ENCODE results near the gene ITSN1. TPM values are rescaled to one million over a fixed set of nuclear protein-coding genes. Genes with fewer than 3 reads are reported as not detected.

ITSN1 gene
- total RNA-seq, 1 experiment from 2014 or later = 88.5 TPM

DNA sequence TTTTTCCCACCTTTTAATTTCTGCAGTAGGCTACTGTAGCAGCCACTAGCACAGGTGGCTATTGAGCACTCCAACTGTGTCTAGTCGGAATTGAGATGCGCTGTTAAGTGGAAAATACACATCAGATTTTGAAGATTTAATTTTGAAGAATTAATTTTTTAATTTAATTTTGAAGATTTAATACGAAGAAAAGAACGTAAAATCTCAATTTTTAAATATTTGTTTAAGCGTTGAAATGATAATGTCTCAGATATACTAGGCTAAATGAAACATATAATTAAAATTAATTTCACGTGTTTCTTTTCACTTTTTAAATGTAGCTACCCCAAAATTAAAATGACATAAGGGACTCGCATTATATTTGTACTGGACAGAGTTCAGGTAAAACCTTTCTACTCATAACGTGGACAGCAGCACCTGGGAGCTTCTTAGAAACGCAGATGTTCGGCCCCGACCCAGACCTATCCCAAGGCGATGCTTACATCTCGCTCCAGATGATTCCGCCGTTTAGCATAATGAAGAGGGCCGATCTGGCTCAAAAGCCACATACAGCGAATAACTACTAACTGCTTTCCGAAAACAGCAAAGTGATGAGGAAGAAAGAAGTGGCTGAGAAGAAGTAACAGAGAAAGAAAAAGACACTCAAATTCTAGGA is 1.5 kb upstream of the ITSN1 start:
- peak overlapping the region; percentile 75 for H3K4me3 Mint-ChIP-seq (ENCODE audit: unreplicated experiment)
- H3K27me3 Mint-ChIP-seq (ENCODE audit: insufficient read depth, unreplicated experiment) = no peaks in the 10 kb centered on the region
- H3K4me1 Mint-ChIP-seq (ENCODE audit: low read depth, unreplicated experiment) = peaks cover 12% of the 10 kb centered on the region
- POLR2A ChIA-PET = no interaction called here
- Histone ChIP-seq H3K9me3 (no peaks in the 10 kb centered on the region), H3K4me1 (peaks cover 11% of the 10 kb centered on the region), H3K4me3 (ENCODE audit: low read depth, low read length) (peak overlapping the region; percentile 68), H3K36me3 (ENCODE audit: control insufficient read depth, insufficient read depth, low read length) (no peaks in the 10 kb centered on the region), H3K27me3 (replicated peaks; ENCODE audit: control insufficient read depth, insufficient read depth, low read length) (no peaks in the 10 kb centered on the region)
- TF ChIP-seq, protein P1, sequence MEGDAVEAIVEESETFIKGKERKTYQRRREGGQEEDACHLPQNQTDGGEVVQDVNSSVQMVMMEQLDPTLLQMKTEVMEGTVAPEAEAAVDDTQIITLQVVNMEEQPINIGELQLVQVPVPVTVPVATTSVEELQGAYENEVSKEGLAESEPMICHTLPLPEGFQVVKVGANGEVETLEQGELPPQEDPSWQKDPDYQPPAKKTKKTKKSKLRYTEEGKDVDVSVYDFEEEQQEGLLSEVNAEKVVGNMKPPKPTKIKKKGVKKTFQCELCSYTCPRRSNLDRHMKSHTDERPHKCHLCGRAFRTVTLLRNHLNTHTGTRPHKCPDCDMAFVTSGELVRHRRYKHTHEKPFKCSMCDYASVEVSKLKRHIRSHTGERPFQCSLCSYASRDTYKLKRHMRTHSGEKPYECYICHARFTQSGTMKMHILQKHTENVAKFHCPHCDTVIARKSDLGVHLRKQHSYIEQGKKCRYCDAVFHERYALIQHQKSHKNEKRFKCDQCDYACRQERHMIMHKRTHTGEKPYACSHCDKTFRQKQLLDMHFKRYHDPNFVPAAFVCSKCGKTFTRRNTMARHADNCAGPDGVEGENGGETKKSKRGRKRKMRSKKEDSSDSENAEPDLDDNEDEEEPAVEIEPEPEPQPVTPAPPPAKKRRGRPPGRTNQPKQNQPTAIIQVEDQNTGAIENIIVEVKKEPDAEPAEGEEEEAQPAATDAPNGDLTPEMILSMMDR (IDR thresholded peaks at IDR 0.05; ENCODE audit: insufficient read depth in 1 of 2, low read depth in 1 of 2, low read length in 1 of 2, severe bottlenecking in 1 of 2, unreplicated experiment in 1 of 2) = no peak
- H3K36me3 Mint-ChIP-seq (ENCODE audit: insufficient read depth, unreplicated experiment) = peaks cover 25% of the 10 kb centered on the region
- CTCF ChIA-PET = interaction anchor here (0.5 kb wide), 1 partner anchor 233 kb away, joined by 3 read pairs; no protein-coding TSS in a partner anchor
- no peaks in the 10 kb centered on the region for H3K9me3 Mint-ChIP-seq (ENCODE audit: unreplicated experiment)
- intact Hi-C loops (cut with micrococcal nuclease; ENCODE audit: unreplicated experiment) = loop anchor here (1.0 to 5.0 kb wide), 3 partner anchors 24 to 121 kb away; partner anchors contain the start of gene GART
- DNase-seq = no peak
- H3K27ac Mint-ChIP-seq (ENCODE audit: unreplicated experiment) = peak overlapping the region; percentile 91
- BruUV-seq (replicated peaks) = TSS peak; percentile 73

DNA sequence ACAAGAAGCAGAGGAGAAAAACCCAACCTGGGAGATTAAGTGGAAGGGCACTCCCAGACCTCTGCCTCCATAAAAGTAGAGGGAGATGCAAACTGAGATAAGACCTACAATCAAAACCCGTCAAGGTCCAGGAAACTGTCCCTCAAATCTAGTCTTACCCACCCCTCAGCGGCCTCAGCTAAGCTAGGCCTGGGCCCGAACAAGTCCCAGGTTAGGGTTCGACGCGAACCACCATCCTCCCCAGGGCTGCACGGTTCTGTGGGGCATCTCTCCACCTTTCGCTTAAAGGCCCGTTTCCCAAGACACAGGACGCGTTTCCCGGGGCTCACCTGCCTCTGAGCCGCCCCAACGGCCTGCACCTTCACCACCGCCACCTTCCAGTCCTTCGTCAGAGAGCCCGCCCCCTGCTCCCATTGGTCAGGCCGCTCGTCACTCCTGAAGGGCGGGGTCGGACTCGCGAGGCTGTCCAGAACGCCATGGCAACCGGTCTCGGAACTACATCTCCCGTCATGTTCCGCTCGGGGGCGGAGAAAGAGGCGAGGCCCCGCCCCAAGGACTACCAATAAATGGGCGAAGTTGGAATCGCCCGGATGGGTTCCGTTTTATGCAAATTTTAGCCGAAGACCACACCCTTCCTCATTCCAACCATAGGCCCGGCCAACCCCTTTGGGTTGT is 812 bp upstream of the ITSN1 start, which contains the start of gene CRYZL1:
Gene CRYZL1 (minus strand): TSS at position 390 of the 675 bp plus-strand sequence. CDS start 10,190 bp downstream, outside the sequence.
- POLR2A ChIA-PET = no interaction called here
- H3K27ac Mint-ChIP-seq (ENCODE audit: unreplicated experiment) = peak within 1 kb of the TSS; percentile 91
- H3K4me1 Mint-ChIP-seq (ENCODE audit: low read depth, unreplicated experiment) = peaks cover 12% of the 10 kb centered on the region

More for the DNA sequence above, 812 bp upstream of the ITSN1 start, which contains the start of gene CRYZL1:
- Mint-ChIP-seq H3K4me3 (ENCODE audit: unreplicated experiment) (peak within 1 kb of the TSS; percentile 75), H3K27me3 (ENCODE audit: insufficient read depth, unreplicated experiment) (no peaks in the 10 kb centered on the region), H3K9me3 (ENCODE audit: unreplicated experiment) (no peaks in the 10 kb centered on the region), H3K36me3 (ENCODE audit: insufficient read depth, unreplicated experiment) (peaks cover 25% of the 10 kb centered on the region)
- no peaks in the 10 kb centered on the region for H3K36me3 ChIP-seq (ENCODE audit: control insufficient read depth, insufficient read depth, low read length)
- H3K9me3 ChIP-seq = no peaks in the 10 kb centered on the region
- intact Hi-C loops (cut with micrococcal nuclease; ENCODE audit: unreplicated experiment) = loop anchor here (1.0 to 5.0 kb wide), 5 partner anchors 15 to 121 kb away; partner anchors contain the start of gene GART
- no TSS peak for BruUV-seq (replicated peaks)
- TF ChIP-seq, protein P1 (IDR thresholded peaks at IDR 0.05; ENCODE audit: insufficient read depth in 1 of 2, low read depth in 1 of 2, low read length in 1 of 2, severe bottlenecking in 1 of 2, unreplicated experiment in 1 of 2) = no peak
- peaks cover 18% of the 10 kb centered on the region for H3K4me1 ChIP-seq
- DNase-seq = peak; percentile 99 to 100
- CTCF ChIA-PET = no interaction called here
- H3K4me3 ChIP-seq (ENCODE audit: low read depth, low read length) = peak within 1 kb of the TSS; percentile 86
- H3K27me3 ChIP-seq (replicated peaks; ENCODE audit: control insufficient read depth, insufficient read depth, low read length) = no peaks in the 10 kb centered on the region

All from Caco-2 (cell line).